ENCODE results near the gene ZNF827. TPM values are rescaled to one million over a fixed set of nuclear protein-coding genes. Genes with fewer than 3 reads are reported as not detected.

Gene ZNF827
- total and polyA plus RNA-seq, 2 of the 8 experiments (the other 6 are each of a cell fraction or from before 2014, with no cell fraction given) = 25.3 to 26.2 TPM

GRCh38 chr4:145921231-145921630 lies 17.4 kb downstream of the ZNF827 start:
- DNase-seq (ENCODE audit: low read depth in 1 of 2, low spot score in 2 of 2) (no peak), FAIRE-seq (no peak)
- no peaks in the 10 kb centered on the region for H3K27me3 ChIP-seq (replicated peaks in 1 of 4; ENCODE audit: control insufficient read depth in 3 of 4, extremely low read depth in 1 of 4, insufficient read depth in 3 of 4, low read length in 3 of 4)
- no peak overlapping the region for H2AK5ac ChIP-seq (ENCODE audit: low read depth, low read length)
- H4K5ac ChIP-seq (ENCODE audit: insufficient read length, low read depth, low read length) = no peak overlapping the region
- TF ChIP-seq KDM5A (IDR thresholded peaks at IDR 0.05; ENCODE audit: low read length) (no peak), JUND (IDR thresholded peaks at IDR 0.05; ENCODE audit: low read length) (no peak), CTCF (IDR thresholded peaks at IDR 0.05; ENCODE audit: control extremely low read depth in 1 of 3, insufficient read depth in 1 of 3, low read depth in 1 of 3, low read length in 3 of 3) (no peak), NANOG (IDR thresholded peaks at IDR 0.05; ENCODE audit: insufficient read depth, low read depth, low read length, poor library complexity, severe bottlenecking) (no peak), CBX5 (IDR thresholded peaks at IDR 0.05; ENCODE audit: low read depth, low read length) (no peak), FOSL1 (IDR thresholded peaks at IDR 0.05; ENCODE audit: insufficient read depth, low read depth, low read length) (no peak), NRF1 (IDR thresholded peaks at IDR 0.05; ENCODE audit: low read depth, low read length) (no peak), POU5F1 (IDR thresholded peaks at IDR 0.05; ENCODE audit: low read depth, low read length) (no peak)
- H3K14ac ChIP-seq (ENCODE audit: insufficient read length) = no peak overlapping the region
- POLR2A ChIA-PET (ENCODE audit: partially characterized antibody) = interaction anchor here (1.1 kb wide), 1 partner anchor 10 kb away, joined by 3 read pairs; no protein-coding TSS in a partner anchor
- H2BK120ac ChIP-seq (replicated peaks; ENCODE audit: low read depth, low read length) = no peak overlapping the region
- H3K4ac ChIP-seq (replicated peaks; ENCODE audit: insufficient read length, low read depth, low read length) = no peak overlapping the region
- no peak overlapping the region for H2BK5ac ChIP-seq (ENCODE audit: low read depth, low read length)
- H3K4me3 ChIP-seq (ENCODE audit: extremely low read depth in 1 of 4, insufficient read depth in 2 of 4, low read depth in 3 of 4, low read length in 4 of 4) = no peak overlapping the region
- H3K23me2 ChIP-seq (ENCODE audit: low read depth, low read length) = no peaks in the 10 kb centered on the region
- peaks cover 0 to 4% of the 10 kb centered on the region in 2 experiments; a peak in 1 of 4 replicates for H3K9me3 ChIP-seq (ENCODE audit: insufficient read depth in 2 of 2, low read depth in 1 of 2, low read length in 1 of 2)
- H3K56ac ChIP-seq (replicated peaks; ENCODE audit: insufficient read length, low read depth, low read length) = no peak overlapping the region
- H4K91ac ChIP-seq (replicated peaks; ENCODE audit: insufficient read length, low read length) = no peak overlapping the region
- no peak overlapping the region for H3K23ac ChIP-seq (ENCODE audit: insufficient read length)
- H2BK12ac ChIP-seq (ENCODE audit: low read depth, low read length) = no peak overlapping the region
- H3K27ac ChIP-seq (ENCODE audit: low read depth, low read length) = no peak overlapping the region
- 69% methylated on average over 1 of the region's 1 CpG; no CpG with 5 or more reads in 1 of the 2 experiments for WGBS, 2 experiments (ENCODE audit: extremely low coverage in 1 of 2, insufficient coverage in 1 of 2, insufficient read length in 1 of 2, insufficient replicate concordance in 2 of 2, low coverage in 1 of 2, low lambda C conversion rate in 2 of 2, missing lambda C conversion rate in 1 of 2)
- no peak overlapping the region for H3K4me2 ChIP-seq (ENCODE audit: insufficient read depth in 1 of 2, low read depth in 2 of 2, low read length in 2 of 2)
- H2BK15ac ChIP-seq (ENCODE audit: low read length) = no peak overlapping the region
- peaks cover 0 to 1% of the 10 kb centered on the region in 2 experiments for H4K20me1 ChIP-seq (replicated peaks in 1 of 2; ENCODE audit: control insufficient read depth in 1 of 2, insufficient read depth in 2 of 2, low read length in 2 of 2)
- no peak overlapping the region for H2BK20ac ChIP-seq (ENCODE audit: low read length)
- H3K18ac ChIP-seq (ENCODE audit: extremely low read depth, low read length) = no peak overlapping the region
- no peak overlapping the region for H3K9ac ChIP-seq (replicated peaks in 1 of 4; ENCODE audit: extremely low read depth in 1 of 4, low read depth in 3 of 4, low read length in 3 of 4)
- H2AFZ ChIP-seq (ENCODE audit: low read length) = no peak overlapping the region
- no peaks in the 10 kb centered on the region; a peak in 1 of 8 replicates for H3K36me3 ChIP-seq (ENCODE audit: control insufficient read depth in 2 of 4, insufficient read depth in 4 of 4, low read length in 3 of 4)
- no peaks in the 10 kb centered on the region for H3K4me1 ChIP-seq (replicated peaks in 1 of 4; ENCODE audit: control insufficient read depth in 3 of 4, insufficient read depth in 4 of 4, low read length in 3 of 4)
- peaks cover 0 to 98% of the 10 kb centered on the region in 2 experiments; a peak in 3 of 4 replicates for H3K79me2 ChIP-seq (ENCODE audit: control insufficient read depth in 1 of 2, insufficient read depth in 2 of 2, low read length in 2 of 2)
- H3K79me1 ChIP-seq (ENCODE audit: low read depth, low read length) = peaks cover 3% of the 10 kb centered on the region; the same call in 1 of the 2 replicates
- CTCF ChIA-PET (ENCODE audit: partially characterized antibody) = interaction anchor here (0.6 to 1.3 kb wide), 2 partner anchors 30 to 34 kb away, joined by 3 to 4 read pairs; no protein-coding TSS in a partner anchor
- H4K8ac ChIP-seq (ENCODE audit: extremely low read depth, insufficient read depth, low read length) = no peak overlapping the region

Measured in H1 (cell line).